ENCODE measurements around the gene STAC3. TPM values are rescaled to one million over a fixed set of nuclear protein-coding genes. Genes with fewer than 3 reads are reported as not detected.

The STAC3 gene
- total RNA-seq, 1 experiment from 2014 or later, result 2.8 TPM

- no peaks in the 10 kb centered on the region for H3K4me1 Mint-ChIP-seq
- no peak overlapping the region for H3K27ac Mint-ChIP-seq
Measured at GRCh38 chr12:57202321-57202720, 48.7 kb downstream of the STAC3 start.

More at GRCh38 chr12:57202321-57202720, 48.7 kb downstream of the STAC3 start:
- Histone ChIP-seq H2BK15ac (ENCODE audit: low read depth, low read length) (no peak overlapping the region), H4K5ac (ENCODE audit: insufficient read length, low read depth, low read length) (no peak overlapping the region), H3K79me2 (ENCODE audit: insufficient read depth, low read length) (no peaks in the 10 kb centered on the region), H4K20me1 (ENCODE audit: control insufficient read depth, insufficient read depth, insufficient read length) (no peaks in the 10 kb centered on the region), H3K4me2 (ENCODE audit: insufficient read depth, insufficient read length, low read length) (no peak overlapping the region), H3K9ac (ENCODE audit: extremely low read depth, insufficient read length, low read length) (no peak overlapping the region), H3K23ac (ENCODE audit: insufficient read length, low read depth, low read length) (no peak overlapping the region), H3K56ac (ENCODE audit: insufficient read length, low read depth, low read length) (no peak overlapping the region), H2BK12ac (ENCODE audit: insufficient read length, low read depth, low read length) (no peak overlapping the region), H3K27me3 (ENCODE audit: insufficient read depth, low read length) (no peaks in the 10 kb centered on the region), H3K23me2 (ENCODE audit: insufficient read length, low read depth, low read length, poor library complexity, severe bottlenecking) (no peaks in the 10 kb centered on the region), H3T11ph (ENCODE audit: low read length) (no peak overlapping the region), H2BK5ac (ENCODE audit: insufficient read length, low read length) (no peak overlapping the region), H3K4me1 (ENCODE audit: insufficient read depth, low read length) (no peaks in the 10 kb centered on the region), H3K4ac (ENCODE audit: low read depth, low read length) (no peak overlapping the region), H3K79me1 (ENCODE audit: insufficient read depth, low read depth, low read length, poor library complexity, severe bottlenecking) (no peaks in the 10 kb centered on the region), H4K8ac (replicated peaks; ENCODE audit: insufficient read length, low read depth, low read length) (no peak overlapping the region), H3K18ac (ENCODE audit: insufficient read length, low read depth, low read length) (no peak overlapping the region), H2AFZ (ENCODE audit: low read length) (no peak overlapping the region), H2AK5ac (ENCODE audit: insufficient read length, low read length) (no peak overlapping the region), H3K14ac (ENCODE audit: insufficient read depth, low read length) (no peak overlapping the region), H3K9me3 (ENCODE audit: control insufficient read depth, low read depth, low read length) (no peaks in the 10 kb centered on the region), H2BK20ac (ENCODE audit: low read depth, low read length, poor library complexity, severe bottlenecking) (no peak overlapping the region), H3K27ac (ENCODE audit: insufficient read length, low read depth, low read length) (no peak overlapping the region), H4K91ac (ENCODE audit: insufficient read length, low read depth, low read length) (no peak overlapping the region), H2BK120ac (ENCODE audit: low read depth, low read length, poor library complexity, severe bottlenecking) (no peak overlapping the region)
- Mint-ChIP-seq H3K27me3 (ENCODE audit: low read depth) (no peaks in the 10 kb centered on the region), H3K36me3 (ENCODE audit: insufficient read depth in 1 of 3, low read depth in 3 of 3) (peaks cover 50 to 95% (median 89%) of the 10 kb centered on the region in 3 experiments), H3K4me3 (no peak overlapping the region), H3K9me3 (no peaks in the 10 kb centered on the region)
- WGBS (ENCODE audit: extremely low coverage, insufficient read length, low lambda C conversion rate), result no CpG with 5 or more reads among the region's 19 CpGs
- no peak for DNase-seq
- TF ChIP-seq, protein P1, sequence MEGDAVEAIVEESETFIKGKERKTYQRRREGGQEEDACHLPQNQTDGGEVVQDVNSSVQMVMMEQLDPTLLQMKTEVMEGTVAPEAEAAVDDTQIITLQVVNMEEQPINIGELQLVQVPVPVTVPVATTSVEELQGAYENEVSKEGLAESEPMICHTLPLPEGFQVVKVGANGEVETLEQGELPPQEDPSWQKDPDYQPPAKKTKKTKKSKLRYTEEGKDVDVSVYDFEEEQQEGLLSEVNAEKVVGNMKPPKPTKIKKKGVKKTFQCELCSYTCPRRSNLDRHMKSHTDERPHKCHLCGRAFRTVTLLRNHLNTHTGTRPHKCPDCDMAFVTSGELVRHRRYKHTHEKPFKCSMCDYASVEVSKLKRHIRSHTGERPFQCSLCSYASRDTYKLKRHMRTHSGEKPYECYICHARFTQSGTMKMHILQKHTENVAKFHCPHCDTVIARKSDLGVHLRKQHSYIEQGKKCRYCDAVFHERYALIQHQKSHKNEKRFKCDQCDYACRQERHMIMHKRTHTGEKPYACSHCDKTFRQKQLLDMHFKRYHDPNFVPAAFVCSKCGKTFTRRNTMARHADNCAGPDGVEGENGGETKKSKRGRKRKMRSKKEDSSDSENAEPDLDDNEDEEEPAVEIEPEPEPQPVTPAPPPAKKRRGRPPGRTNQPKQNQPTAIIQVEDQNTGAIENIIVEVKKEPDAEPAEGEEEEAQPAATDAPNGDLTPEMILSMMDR (conservative IDR thresholded peaks at IDR 0.05), result no peak

All from H9 (cell line).